Measurements from ENCODE around the gene FCHO2.

GRCh38 chr5:73028991-73029595 lies 73.3 kb downstream of the FCHO2 start:
- TF ChIP-seq EZH2 (IDR thresholded peaks at IDR 0.05) (no peak), CTCF (IDR thresholded peaks at IDR 0.05) (no peak), EZH2phosphoT487 (IDR thresholded peaks at IDR 0.05) (no peak)

Measured in neural progenitor cell (in vitro differentiated cells).